ENCODE data around the gene MYH6. TPM values are rescaled to one million over a fixed set of nuclear protein-coding genes. Genes with fewer than 3 reads are reported as not detected.
A peak's percentile ranks its signal among the peaks of the same experiment; 100 is the strongest.

MYH6 gene
- total RNA-seq, 1 donor from 2014 or later: 0.11 TPM

GRCh38 chr14:23358042-23358441, 50.0 kb downstream of the MYH6 start:
- intact Hi-C loops (cut with micrococcal nuclease): no loop called here
- no peaks in the 10 kb centered on the region for H3K9me3 Mint-ChIP-seq
- no peak for DNase-seq (ENCODE audit: low spot score)
- peaks cover under 1% of the 10 kb centered on the region for H3K4me1 Mint-ChIP-seq (ENCODE audit: low read depth)
- peaks cover 33% of the 10 kb centered on the region for H3K27me3 Mint-ChIP-seq (ENCODE audit: low read depth)
- no peaks in the 10 kb centered on the region for H3K36me3 Mint-ChIP-seq (ENCODE audit: low read depth)
- no peak overlapping the region for H3K27ac Mint-ChIP-seq
- H3K4me3 Mint-ChIP-seq (ENCODE audit: low read depth): no peak overlapping the region

- no peaks in the 10 kb centered on the region for H3K9me3 Mint-ChIP-seq
- peaks cover 3% of the 10 kb centered on the region for H3K4me1 Mint-ChIP-seq (ENCODE audit: low read depth)
- no peak overlapping the region for H3K4me3 Mint-ChIP-seq (ENCODE audit: low read depth)
- no peak for DNase-seq (ENCODE audit: low spot score)
- no peaks in the 10 kb centered on the region for H3K36me3 Mint-ChIP-seq (ENCODE audit: low read depth)
- H3K27ac Mint-ChIP-seq: no peak overlapping the region
- intact Hi-C loops (cut with micrococcal nuclease): no loop called here
- peaks cover 36% of the 10 kb centered on the region for H3K27me3 Mint-ChIP-seq (ENCODE audit: low read depth)
Measured at GRCh38 chr14:23357261-23357660, 50.8 kb downstream of the MYH6 start.

GRCh38 chr14:23356662-23357061, 51.4 kb downstream of the MYH6 start:
- Mint-ChIP-seq H3K9me3 (no peaks in the 10 kb centered on the region), H3K27ac (no peak overlapping the region), H3K4me1 (ENCODE audit: low read depth) (peaks cover 3% of the 10 kb centered on the region), H3K27me3 (ENCODE audit: low read depth) (peaks cover 36% of the 10 kb centered on the region), H3K36me3 (ENCODE audit: low read depth) (no peaks in the 10 kb centered on the region), H3K4me3 (ENCODE audit: low read depth) (no peak overlapping the region)
- intact Hi-C loops (cut with micrococcal nuclease): no loop called here
- DNase-seq (ENCODE audit: low spot score): no peak

GRCh38 chr14:23355871-23356435, 52.1 kb downstream of the MYH6 start:
- no peak overlapping the region for H3K27ac Mint-ChIP-seq
- no peak for DNase-seq (ENCODE audit: low spot score)
- H3K36me3 Mint-ChIP-seq (ENCODE audit: low read depth): no peaks in the 10 kb centered on the region
- peaks cover 39% of the 10 kb centered on the region for H3K27me3 Mint-ChIP-seq (ENCODE audit: low read depth)
- peaks cover 3% of the 10 kb centered on the region for H3K4me1 Mint-ChIP-seq (ENCODE audit: low read depth)
- no peaks in the 10 kb centered on the region for H3K9me3 Mint-ChIP-seq
- intact Hi-C loops (cut with micrococcal nuclease): no loop called here
- no peak overlapping the region for H3K4me3 Mint-ChIP-seq (ENCODE audit: low read depth)

- H3K4me1 Mint-ChIP-seq (ENCODE audit: low read depth): peaks cover 3% of the 10 kb centered on the region
- H3K36me3 Mint-ChIP-seq (ENCODE audit: low read depth): no peaks in the 10 kb centered on the region
- intact Hi-C loops (cut with micrococcal nuclease): no loop called here
- DNase-seq (ENCODE audit: low spot score): no peak
- H3K9me3 Mint-ChIP-seq: no peaks in the 10 kb centered on the region
- no peak overlapping the region for H3K27ac Mint-ChIP-seq
- peaks cover 46% of the 10 kb centered on the region for H3K27me3 Mint-ChIP-seq (ENCODE audit: low read depth)
- H3K4me3 Mint-ChIP-seq (ENCODE audit: low read depth): no peak overlapping the region
Measured at GRCh38 chr14:23354990-23355389, 53.1 kb downstream of the MYH6 start.

- no peak for DNase-seq (ENCODE audit: low spot score)
- H3K27ac Mint-ChIP-seq: no peak overlapping the region
- peaks cover 3% of the 10 kb centered on the region for H3K4me1 Mint-ChIP-seq (ENCODE audit: low read depth)
- H3K27me3 Mint-ChIP-seq (ENCODE audit: low read depth): peaks cover 45% of the 10 kb centered on the region
- intact Hi-C loops (cut with micrococcal nuclease): no loop called here
- H3K36me3 Mint-ChIP-seq (ENCODE audit: low read depth): no peaks in the 10 kb centered on the region
- no peaks in the 10 kb centered on the region for H3K9me3 Mint-ChIP-seq
- peak overlapping the region; percentile 72 for H3K4me3 Mint-ChIP-seq (ENCODE audit: low read depth)
Measured at GRCh38 chr14:23353433-23353780, 54.7 kb downstream of the MYH6 start.

GRCh38 chr14:23352506-23353432, 55.3 kb downstream of the MYH6 start, which contains the start of gene SLC22A17:
SLC22A17 (minus strand) TSS chr14:23352887.
- H3K27me3 Mint-ChIP-seq (ENCODE audit: low read depth): peaks cover 45% of the 10 kb centered on the region
- H3K4me1 Mint-ChIP-seq (ENCODE audit: low read depth): peaks cover 3% of the 10 kb centered on the region
- no peaks in the 10 kb centered on the region for H3K9me3 Mint-ChIP-seq
- peak within 1 kb of the TSS; percentile 72 for H3K4me3 Mint-ChIP-seq (ENCODE audit: low read depth)
- H3K27ac Mint-ChIP-seq: no peak within 1 kb of the TSS
- DNase-seq (ENCODE audit: low spot score): peak; percentile 24
- no peaks in the 10 kb centered on the region for H3K36me3 Mint-ChIP-seq (ENCODE audit: low read depth)
- intact Hi-C loops (cut with micrococcal nuclease): no loop called here

- H3K9me3 Mint-ChIP-seq: no peaks in the 10 kb centered on the region
- intact Hi-C loops (cut with micrococcal nuclease): no loop called here
- H3K27ac Mint-ChIP-seq: no peak overlapping the region
- peaks cover 3% of the 10 kb centered on the region for H3K4me1 Mint-ChIP-seq (ENCODE audit: low read depth)
- no peak for DNase-seq (ENCODE audit: low spot score)
- H3K36me3 Mint-ChIP-seq (ENCODE audit: low read depth): no peaks in the 10 kb centered on the region
- H3K27me3 Mint-ChIP-seq (ENCODE audit: low read depth): peaks cover 45% of the 10 kb centered on the region
- peak overlapping the region; percentile 45 for H3K4me3 Mint-ChIP-seq (ENCODE audit: low read depth)
Measured at GRCh38 chr14:23351681-23352505, 56.2 kb downstream of the MYH6 start.

- no peak for DNase-seq (ENCODE audit: low spot score)
- Mint-ChIP-seq H3K27ac (no peak overlapping the region), H3K27me3 (ENCODE audit: low read depth) (peaks cover 31% of the 10 kb centered on the region), H3K4me3 (ENCODE audit: low read depth) (no peak overlapping the region), H3K9me3 (no peaks in the 10 kb centered on the region), H3K36me3 (ENCODE audit: low read depth) (no peaks in the 10 kb centered on the region), H3K4me1 (ENCODE audit: low read depth) (peaks cover 3% of the 10 kb centered on the region)
- intact Hi-C loops (cut with micrococcal nuclease): no loop called here
Measured at GRCh38 chr14:23349156-23349845, 58.8 kb downstream of the MYH6 start.

- intact Hi-C loops (cut with micrococcal nuclease): no loop called here
- DNase-seq (ENCODE audit: low spot score): no peak
- H3K4me3 Mint-ChIP-seq (ENCODE audit: low read depth): no peak overlapping the region
- peaks cover 22% of the 10 kb centered on the region for H3K27me3 Mint-ChIP-seq (ENCODE audit: low read depth)
- H3K27ac Mint-ChIP-seq: no peak overlapping the region
- no peaks in the 10 kb centered on the region for H3K36me3 Mint-ChIP-seq (ENCODE audit: low read depth)
- H3K9me3 Mint-ChIP-seq: no peaks in the 10 kb centered on the region
- H3K4me1 Mint-ChIP-seq (ENCODE audit: low read depth): peaks cover 3% of the 10 kb centered on the region
Measured at GRCh38 chr14:23348297-23348655, 59.8 kb downstream of the MYH6 start.

GRCh38 chr14:23347406-23348296, 60.4 kb downstream of the MYH6 start:
- H3K9me3 Mint-ChIP-seq: no peaks in the 10 kb centered on the region
- no peaks in the 10 kb centered on the region for H3K36me3 Mint-ChIP-seq (ENCODE audit: low read depth)
- DNase-seq (ENCODE audit: low spot score): no peak
- H3K4me3 Mint-ChIP-seq (ENCODE audit: low read depth): no peak overlapping the region
- H3K27ac Mint-ChIP-seq: no peak overlapping the region
- peaks cover 20% of the 10 kb centered on the region for H3K27me3 Mint-ChIP-seq (ENCODE audit: low read depth)
- intact Hi-C loops (cut with micrococcal nuclease): no loop called here
- no peaks in the 10 kb centered on the region for H3K4me1 Mint-ChIP-seq (ENCODE audit: low read depth)

Data from activated T-helper 2 cell treated with anti-CD3 and anti-CD28 coated beads, Interferon-gamma antibody, Interleukin-2, Interleukin-4, amounts not matched to agents 10 μg/mL and 5 μg/mL and 100 μg/mL, durations not matched to agents 14 hours and 24 hours and 36 hours (primary cell).